HepG2 (cell line): ENCODE data around the gene SMIM13. TPM values are rescaled to one million over a fixed set of nuclear protein-coding genes. Genes with fewer than 3 reads are reported as not detected.

Source experiments
- DMAP1 ChIP-seq: IDR thresholded peaks from 2 replicates; pipeline ENCODE4 v1.6.1; 2016
- GRHL1 ChIP-seq: sonication (generic); formaldehyde crosslinking; conservative IDR thresholded peaks from 2 replicates; pipeline ENCODE4 v1.8.0; 2022; ENCODE audit warnings: missing genetic modification reagents
- PRPF4 ChIP-seq: fragments of 200-400 bp; formaldehyde crosslinking; IDR thresholded peaks from 2 replicates; pipeline ENCODE4 v1.6.1; 2016; ENCODE audit warnings: low read length, low read depth; ENCODE audit not compliant: poor library complexity, severe bottlenecking
- SNAPC4 ChIP-seq: sonication (generic); formaldehyde crosslinking; IDR thresholded peaks from 2 replicates; pipeline ENCODE4 v1.4.0; 2020; ENCODE audit warnings: mild to moderate bottlenecking, missing genetic modification reagents
- ZBTB3 ChIP-seq: sonication (generic); formaldehyde crosslinking; IDR thresholded peaks from 2 replicates; pipeline ENCODE4 v1.4.0; 2020; ENCODE audit warnings: low read depth, mild to moderate bottlenecking, moderate library complexity, missing genetic modification reagents, borderline replicate concordance
- ZBTB7B ChIP-seq: sonication (generic); formaldehyde crosslinking; IDR thresholded peaks from 2 replicates; pipeline ENCODE4 v1.4.0; 2020; ENCODE audit warnings: missing genetic modification reagents
- ZFP36 ChIP-seq: fragments of 150-350 bp; IDR thresholded peaks from 2 replicates; pipeline ENCODE4 v1.6.1; 2018; ENCODE audit warnings: borderline replicate concordance, low read length, low read depth; ENCODE audit not compliant: partially characterized antibody
- ZNF10 ChIP-seq: sonication (generic); formaldehyde crosslinking; IDR thresholded peaks from 2 replicates; pipeline ENCODE4 v1.4.0; 2020; ENCODE audit warnings: mild to moderate bottlenecking, low read depth, missing genetic modification reagents, borderline replicate concordance
- ZNF543 ChIP-seq: sonication (generic); formaldehyde crosslinking; IDR thresholded peaks from 2 replicates; pipeline ENCODE4 v1.4.0; 2020; ENCODE audit warnings: mild to moderate bottlenecking, missing genetic modification reagents
- ZNF687 ChIP-seq: sonication (generic); formaldehyde crosslinking; IDR thresholded peaks from 2 replicates; pipeline ENCODE4 v1.5.1; 2020; ENCODE audit warnings: mild to moderate bottlenecking, missing genetic modification reagents, moderate library complexity
- ZNF788 ChIP-seq: sonication (generic); formaldehyde crosslinking; IDR thresholded peaks from 2 replicates; pipeline ENCODE4 v1.5.0; 2020; ENCODE audit warnings: mild to moderate bottlenecking, missing genetic modification reagents, borderline replicate concordance
- polyA plus RNA-seq, 8 experiments: library from polyadenylated mRNA; depleted of rRNA in 3 of 8; stranded (reverse) in 7 of 8; unstranded in 1 of 8; fragments of >200 nt; fragmentation: Illumina TruSeq in 4 of 8; extraction: Trizol in 4 of 8; gene quantifications; 2 replicates each; pipeline versions ENCODE4 v1.2.1 to v1.2.3, GENCODE V29; 2011 to 2016; ENCODE audit warnings: low read depth in 4 of 8, missing spikeins in 1 of 8, mixed read lengths in 1 of 8; ENCODE audit not compliant: insufficient read depth in 1 of 8
- total RNA-seq, 5 experiments: library from RNA; depleted of rRNA; stranded (reverse); fragments of >200 nt; fragmentation: Illumina TruSeq; extraction: Trizol; gene quantifications; 2 replicates each; pipeline ENCODE4 v1.2.3, GENCODE V29; 2016; ENCODE audit warnings: low read depth in 1 of 5
- TF ChIP-seq, protein P1 (sequence below): IDR thresholded peaks from 2 replicates; pipeline ENCODE4 v1.6.1; 2016; ENCODE audit warnings: missing biosample characterization, missing genetic modification reagents, low read depth

SMIM13 gene
- total and polyA plus RNA-seq, 2 of the 13 experiments (the other 11 are each of a cell fraction or from before 2014, with no cell fraction given): 2.7 to 10.2 TPM

GRCh38 chr6:11093626-11094410 is at the start of gene SMIM13 (continued):
- TF ChIP-seq DMAP1 (CRISPR knock-in tag) (peak; percentile 94), ZNF10 (CRISPR knock-in tag) (peak; percentile 71; the same call in 1 of the 2 replicates), PRPF4 (no peak), ZBTB3 (CRISPR knock-in tag) (no peak), ZFP36 (no peak), ZNF687 (CRISPR knock-in tag) (peak; percentile 95), ZNF543 (CRISPR knock-in tag) (0 out of 2 replicates have a peak, but pooled peaks have one; percentile 27), GRHL1 (no peak), ZNF788 (CRISPR knock-in tag) (peak; percentile 85), ZBTB7B (CRISPR knock-in tag) (peak; percentile 83), SNAPC4 (CRISPR knock-in tag) (peak; percentile 27)
- TF ChIP-seq, protein P1, sequence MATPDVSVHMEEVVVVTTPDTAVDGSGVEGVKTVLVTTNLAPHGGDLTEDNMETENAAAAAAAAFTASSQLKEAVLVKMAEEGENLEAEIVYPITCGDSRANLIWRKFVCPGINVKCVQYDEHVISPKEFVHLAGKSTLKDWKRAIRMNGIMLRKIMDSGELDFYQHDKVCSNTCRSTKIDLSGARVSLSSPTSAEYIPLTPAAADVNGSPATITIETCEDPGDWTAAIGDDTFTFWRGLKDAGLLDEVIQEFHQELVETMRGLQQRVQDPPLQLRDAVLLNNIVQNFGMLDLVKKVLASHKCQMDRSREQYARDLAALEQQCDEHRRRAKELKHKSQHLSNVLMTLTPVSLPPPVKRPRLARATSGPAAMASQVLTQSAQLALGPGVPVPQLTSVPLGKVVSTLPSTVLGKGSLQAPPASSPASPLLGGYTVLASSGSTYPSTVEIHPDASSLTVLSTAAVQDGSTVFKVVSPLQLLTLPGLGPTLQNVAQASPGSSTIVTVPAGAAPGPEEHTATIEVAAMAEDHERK: 0 out of 2 replicates have a peak, but pooled peaks have one; percentile 48
